ENCODE measurements around the gene GPAM. TPM values are rescaled to one million over a fixed set of nuclear protein-coding genes. Genes with fewer than 3 reads are reported as not detected.

GPAM gene
- total and polyA plus RNA-seq, 4 donors = 35.5 to 214 (median 147) TPM

DNA sequence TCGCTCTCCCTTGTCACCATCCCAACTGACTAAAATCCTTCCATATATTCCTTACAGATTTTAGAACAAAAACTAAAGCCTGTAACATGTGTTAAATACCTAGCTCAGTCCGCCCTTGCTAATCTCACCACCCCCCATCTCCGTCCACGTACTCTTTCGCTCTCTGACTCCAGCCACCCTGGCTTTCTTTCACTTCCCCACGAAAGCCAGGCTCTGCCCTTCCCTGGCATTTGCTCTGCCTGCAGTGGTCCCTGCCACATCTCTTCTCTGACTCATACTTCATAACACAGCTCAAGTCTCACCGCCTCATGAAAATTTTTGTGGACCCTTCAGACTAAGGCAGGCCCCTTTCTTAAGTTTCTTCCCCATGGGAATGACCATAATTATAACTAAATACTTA, 11.7 kb upstream of the GPAM start:
- 82% methylated on average over 7 of the region's 7 CpGs for WGBS
- Histone ChIP-seq H3K27me3 (ENCODE audit: control insufficient read depth in 4 of 4, insufficient read depth in 4 of 4, low read length in 3 of 4) (no peaks in the 10 kb centered on the region), H3K36me3 (ENCODE audit: control insufficient read depth in 4 of 4, insufficient read depth in 3 of 4, low read depth in 1 of 4, low read length in 3 of 4) (peaks cover 0 to 16% (median 1%) of the 10 kb centered on the region in 4 donors), H3K4me3 (ENCODE audit: low read depth in 1 of 3, low read length in 3 of 3) (no peak overlapping the region), H3K4me1 (ENCODE audit: control insufficient read depth in 4 of 4, insufficient read depth in 4 of 4, low read length in 3 of 4) (peaks cover 5 to 61% (median 43%) of the 10 kb centered on the region in 4 donors), H3K9me3 (ENCODE audit: control insufficient read depth in 4 of 4, low read length in 3 of 4) (no peaks in the 10 kb centered on the region), H3K27ac (ENCODE audit: low read depth in 1 of 2, low read length in 2 of 2) (no peak overlapping the region), H3K9ac (ENCODE audit: low read depth in 1 of 2, low read length in 2 of 2) (no peak overlapping the region)
- DNase-seq (ENCODE audit: low spot score) = no peak
- no peak for TF ChIP-seq RXRA (IDR thresholded peaks at IDR 0.05)
- TF ChIP-seq, protein P1, sequence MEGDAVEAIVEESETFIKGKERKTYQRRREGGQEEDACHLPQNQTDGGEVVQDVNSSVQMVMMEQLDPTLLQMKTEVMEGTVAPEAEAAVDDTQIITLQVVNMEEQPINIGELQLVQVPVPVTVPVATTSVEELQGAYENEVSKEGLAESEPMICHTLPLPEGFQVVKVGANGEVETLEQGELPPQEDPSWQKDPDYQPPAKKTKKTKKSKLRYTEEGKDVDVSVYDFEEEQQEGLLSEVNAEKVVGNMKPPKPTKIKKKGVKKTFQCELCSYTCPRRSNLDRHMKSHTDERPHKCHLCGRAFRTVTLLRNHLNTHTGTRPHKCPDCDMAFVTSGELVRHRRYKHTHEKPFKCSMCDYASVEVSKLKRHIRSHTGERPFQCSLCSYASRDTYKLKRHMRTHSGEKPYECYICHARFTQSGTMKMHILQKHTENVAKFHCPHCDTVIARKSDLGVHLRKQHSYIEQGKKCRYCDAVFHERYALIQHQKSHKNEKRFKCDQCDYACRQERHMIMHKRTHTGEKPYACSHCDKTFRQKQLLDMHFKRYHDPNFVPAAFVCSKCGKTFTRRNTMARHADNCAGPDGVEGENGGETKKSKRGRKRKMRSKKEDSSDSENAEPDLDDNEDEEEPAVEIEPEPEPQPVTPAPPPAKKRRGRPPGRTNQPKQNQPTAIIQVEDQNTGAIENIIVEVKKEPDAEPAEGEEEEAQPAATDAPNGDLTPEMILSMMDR (IDR thresholded peaks at IDR 0.05; ENCODE audit: low read depth, low read length, missing input control) = no peak
- TF ChIP-seq, protein P2, sequence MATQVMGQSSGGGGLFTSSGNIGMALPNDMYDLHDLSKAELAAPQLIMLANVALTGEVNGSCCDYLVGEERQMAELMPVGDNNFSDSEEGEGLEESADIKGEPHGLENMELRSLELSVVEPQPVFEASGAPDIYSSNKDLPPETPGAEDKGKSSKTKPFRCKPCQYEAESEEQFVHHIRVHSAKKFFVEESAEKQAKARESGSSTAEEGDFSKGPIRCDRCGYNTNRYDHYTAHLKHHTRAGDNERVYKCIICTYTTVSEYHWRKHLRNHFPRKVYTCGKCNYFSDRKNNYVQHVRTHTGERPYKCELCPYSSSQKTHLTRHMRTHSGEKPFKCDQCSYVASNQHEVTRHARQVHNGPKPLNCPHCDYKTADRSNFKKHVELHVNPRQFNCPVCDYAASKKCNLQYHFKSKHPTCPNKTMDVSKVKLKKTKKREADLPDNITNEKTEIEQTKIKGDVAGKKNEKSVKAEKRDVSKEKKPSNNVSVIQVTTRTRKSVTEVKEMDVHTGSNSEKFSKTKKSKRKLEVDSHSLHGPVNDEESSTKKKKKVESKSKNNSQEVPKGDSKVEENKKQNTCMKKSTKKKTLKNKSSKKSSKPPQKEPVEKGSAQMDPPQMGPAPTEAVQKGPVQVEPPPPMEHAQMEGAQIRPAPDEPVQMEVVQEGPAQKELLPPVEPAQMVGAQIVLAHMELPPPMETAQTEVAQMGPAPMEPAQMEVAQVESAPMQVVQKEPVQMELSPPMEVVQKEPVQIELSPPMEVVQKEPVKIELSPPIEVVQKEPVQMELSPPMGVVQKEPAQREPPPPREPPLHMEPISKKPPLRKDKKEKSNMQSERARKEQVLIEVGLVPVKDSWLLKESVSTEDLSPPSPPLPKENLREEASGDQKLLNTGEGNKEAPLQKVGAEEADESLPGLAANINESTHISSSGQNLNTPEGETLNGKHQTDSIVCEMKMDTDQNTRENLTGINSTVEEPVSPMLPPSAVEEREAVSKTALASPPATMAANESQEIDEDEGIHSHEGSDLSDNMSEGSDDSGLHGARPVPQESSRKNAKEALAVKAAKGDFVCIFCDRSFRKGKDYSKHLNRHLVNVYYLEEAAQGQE (IDR thresholded peaks at IDR 0.05) = no peak
- TF ChIP-seq TAF1 (conservative IDR thresholded peaks at IDR 0.05) = no peak
- TF ChIP-seq HNF4G (IDR thresholded peaks at IDR 0.05) = no peak
- no peak for TF ChIP-seq ZBTB33 (IDR thresholded peaks at IDR 0.05)
- TF ChIP-seq, protein P3, sequence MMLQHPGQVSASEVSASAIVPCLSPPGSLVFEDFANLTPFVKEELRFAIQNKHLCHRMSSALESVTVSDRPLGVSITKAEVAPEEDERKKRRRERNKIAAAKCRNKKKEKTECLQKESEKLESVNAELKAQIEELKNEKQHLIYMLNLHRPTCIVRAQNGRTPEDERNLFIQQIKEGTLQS (IDR thresholded peaks at IDR 0.05) = no peak
- TF ChIP-seq NR2F2 (IDR thresholded peaks at IDR 0.05) = no peak
- no peak for TF ChIP-seq FOXA1 (IDR thresholded peaks at IDR 0.05)
- TF ChIP-seq, protein P4, sequence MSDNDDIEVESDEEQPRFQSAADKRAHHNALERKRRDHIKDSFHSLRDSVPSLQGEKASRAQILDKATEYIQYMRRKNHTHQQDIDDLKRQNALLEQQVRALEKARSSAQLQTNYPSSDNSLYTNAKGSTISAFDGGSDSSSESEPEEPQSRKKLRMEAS (IDR thresholded peaks at IDR 0.05) = no peak
- no peak for TF ChIP-seq JUND (IDR thresholded peaks at IDR 0.05)
- TF ChIP-seq HNF4A (conservative IDR thresholded peaks at IDR 0.05) = no peak
- no peak for TF ChIP-seq EGR1 (IDR thresholded peaks at IDR 0.05; ENCODE audit: low read depth in 2 of 2)
- no peak for TF ChIP-seq SP1 (IDR thresholded peaks at IDR 0.05)
- TF ChIP-seq RAD21 (IDR thresholded peaks at IDR 0.05) = no peak

- WGBS = 93% methylated on average over 6 of the region's 6 CpGs
- Histone ChIP-seq H3K27ac (ENCODE audit: low read depth in 1 of 2, low read length in 2 of 2) (no peak overlapping the region), H3K9me3 (ENCODE audit: control insufficient read depth in 4 of 4, low read length in 3 of 4) (no peaks in the 10 kb centered on the region), H3K9ac (ENCODE audit: low read depth in 1 of 2, low read length in 2 of 2) (no peak overlapping the region), H3K4me1 (ENCODE audit: control insufficient read depth in 4 of 4, insufficient read depth in 4 of 4, low read length in 3 of 4) (peaks cover 9 to 74% (median 46%) of the 10 kb centered on the region in 4 donors), H3K4me3 (ENCODE audit: low read depth in 1 of 3, low read length in 3 of 3) (no peak overlapping the region), H3K27me3 (ENCODE audit: control insufficient read depth in 4 of 4, insufficient read depth in 4 of 4, low read length in 3 of 4) (no peaks in the 10 kb centered on the region), H3K36me3 (ENCODE audit: control insufficient read depth in 4 of 4, insufficient read depth in 3 of 4, low read depth in 1 of 4, low read length in 3 of 4) (peaks cover 0 to 16% (median 1%) of the 10 kb centered on the region in 4 donors)
- TF ChIP-seq FOXA1 (IDR thresholded peaks at IDR 0.05) (no peak), JUND (IDR thresholded peaks at IDR 0.05) (no peak), RXRA (IDR thresholded peaks at IDR 0.05) (no peak), GABPA (IDR thresholded peaks at IDR 0.05 in 1 of 2, conservative IDR thresholded peaks at IDR 0.05 in 1 of 2) (no peak), EGR1 (IDR thresholded peaks at IDR 0.05; ENCODE audit: low read depth in 2 of 2) (no peak)
- TF ChIP-seq, protein P3 (IDR thresholded peaks at IDR 0.05) = no peak
- DNase-seq (ENCODE audit: low spot score) = no peak
Measured at GRCh38 chr10:112191791-112192190, 8.2 kb upstream of the GPAM start.

All from liver (tissue), 9 donors.